Measurements from ENCODE around the gene CAMKV.
"Not testable (repeated sequence)": the region's sequence is repeated elsewhere in the genome, so short reads cannot be mapped to it uniquely, and the experiment has no call there.

Gene CAMKV

GRCh38 chr3:49869525-49870126, at the start of gene CAMKV:
CAMKV (minus strand) TSS chr3:49869906; CDS start chr3:49862388, 7,518 bp downstream.
- H3K9ac ChIP-seq (ENCODE audit: low read depth, low read length) = peak within 1 kb of the TSS; percentile 59; the same call in 1 of the 2 replicates
- no peaks in the 10 kb centered on the region; the same call in 1 of the 2 replicates for H3K4me1 ChIP-seq (ENCODE audit: insufficient read depth, low read length)
- H3K9me3 ChIP-seq (ENCODE audit: control insufficient read depth, insufficient read depth, low read length) = no peaks in the 10 kb centered on the region
- H3K36me3 ChIP-seq (ENCODE audit: insufficient read depth, low read length) = no peaks in the 10 kb centered on the region

DNA sequence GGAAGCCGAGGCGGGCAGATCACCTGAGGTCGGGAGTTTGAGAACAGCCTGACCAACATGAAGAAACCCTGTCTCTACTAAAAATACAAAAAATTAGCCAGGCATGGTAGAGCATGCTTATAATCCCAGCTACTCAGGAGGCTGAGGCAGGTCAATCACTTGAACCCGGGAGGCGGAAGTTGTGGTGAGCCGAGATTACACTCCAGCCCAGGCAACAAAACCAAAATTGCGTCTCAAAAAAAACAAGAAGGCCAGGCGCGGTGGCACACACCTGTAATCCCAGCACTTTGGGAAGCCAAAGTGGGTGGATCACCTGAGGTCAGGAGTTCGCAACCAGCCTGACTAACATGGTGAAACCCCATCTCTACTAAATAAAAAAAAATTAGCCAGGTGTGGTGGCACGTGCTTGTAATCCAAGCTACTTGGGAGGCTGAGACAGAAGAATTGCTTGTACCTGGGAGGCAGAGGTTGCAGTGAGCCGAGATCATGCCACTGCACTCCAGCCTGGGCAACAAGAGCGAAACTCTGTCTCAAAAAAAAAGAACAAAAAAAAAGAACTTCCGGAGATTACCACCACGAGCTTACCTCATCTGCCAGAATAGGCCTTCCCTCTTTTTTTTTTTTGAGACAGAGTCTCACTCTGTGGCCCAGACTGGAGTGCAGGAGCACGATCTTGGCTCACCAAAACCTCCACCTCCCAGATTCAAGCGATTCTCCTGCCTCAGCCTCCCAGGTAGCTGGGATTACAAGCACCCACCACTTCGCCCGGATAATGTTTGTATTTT, 48.3 kb upstream of the CAMKV start:
- not testable (repeated sequence) for H3K4me1 ChIP-seq (ENCODE audit: insufficient read depth, low read length); H3K36me3 ChIP-seq (ENCODE audit: insufficient read depth, low read length); H3K9ac ChIP-seq (ENCODE audit: low read depth, low read length); H3K9me3 ChIP-seq (ENCODE audit: control insufficient read depth, insufficient read depth, low read length)

- no peaks in the 10 kb centered on the region for H3K9me3 ChIP-seq (ENCODE audit: control insufficient read depth, insufficient read depth, low read length)
- H3K9ac ChIP-seq (ENCODE audit: low read depth, low read length) = no peak overlapping the region
- H3K4me1 ChIP-seq (ENCODE audit: insufficient read depth, low read length) = no peaks in the 10 kb centered on the region
- H3K36me3 ChIP-seq (ENCODE audit: insufficient read depth, low read length) = no peaks in the 10 kb centered on the region
These were observed 47.0 kb upstream of the CAMKV start for GRCh38 chr3:49916686-49917085.

DNA sequence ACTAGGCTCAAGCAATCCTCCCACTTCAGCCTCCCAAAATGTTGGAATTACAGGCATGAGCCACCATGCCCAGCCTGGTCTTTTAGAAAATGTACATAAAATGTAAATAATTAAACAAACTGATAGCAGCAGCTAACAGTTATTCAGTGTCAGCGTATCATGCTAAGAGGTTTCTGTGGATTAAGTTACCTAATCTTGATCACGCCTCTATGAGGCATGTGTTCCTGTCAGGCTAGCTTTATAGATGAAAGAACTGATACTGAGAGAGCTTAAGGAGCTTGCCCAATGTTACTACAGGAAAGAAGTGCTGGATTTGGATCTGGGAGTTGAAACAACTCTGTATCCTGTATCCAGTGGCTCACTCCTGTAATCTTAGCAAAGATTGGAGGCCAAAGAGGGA, 45.2 kb upstream of the CAMKV start:
- Histone ChIP-seq H3K9ac (ENCODE audit: low read depth, low read length) (no peak overlapping the region), H3K4me1 (ENCODE audit: insufficient read depth, low read length) (peaks cover 1% of the 10 kb centered on the region; the same call in 1 of the 2 replicates), H3K36me3 (ENCODE audit: insufficient read depth, low read length) (no peaks in the 10 kb centered on the region), H3K9me3 (ENCODE audit: control insufficient read depth, insufficient read depth, low read length) (no peaks in the 10 kb centered on the region)

DNA sequence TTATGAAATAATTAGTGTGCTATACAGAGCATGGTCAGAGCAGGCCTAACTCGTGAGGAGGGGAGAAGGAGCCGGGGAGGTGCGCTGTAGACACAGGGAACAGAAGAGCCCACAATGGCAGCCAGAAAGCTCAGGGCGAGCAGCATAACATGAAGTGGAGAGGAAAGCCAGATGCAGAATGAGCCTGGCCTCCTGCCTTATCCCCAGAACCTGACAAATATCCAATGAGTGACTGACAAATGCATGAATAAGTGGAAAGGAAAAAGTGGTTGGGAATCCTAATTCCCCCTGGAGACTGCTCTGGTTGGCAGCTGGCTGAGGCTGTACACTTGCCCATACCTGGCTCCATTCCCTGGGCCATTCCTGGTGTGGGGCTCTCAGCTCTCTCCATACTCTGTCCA, 43.2 kb upstream of the CAMKV start:
- Histone ChIP-seq H3K9me3 (ENCODE audit: control insufficient read depth, insufficient read depth, low read length) (no peaks in the 10 kb centered on the region), H3K36me3 (ENCODE audit: insufficient read depth, low read length) (no peaks in the 10 kb centered on the region), H3K4me1 (ENCODE audit: insufficient read depth, low read length) (peaks cover 6% of the 10 kb centered on the region; the same call in 1 of the 2 replicates), H3K9ac (ENCODE audit: low read depth, low read length) (no peak overlapping the region)

GRCh38 chr3:49911611-49912010, 41.9 kb upstream of the CAMKV start:
- Histone ChIP-seq H3K9me3 (ENCODE audit: control insufficient read depth, insufficient read depth, low read length) (no peaks in the 10 kb centered on the region), H3K4me1 (ENCODE audit: insufficient read depth, low read length) (peaks cover 6% of the 10 kb centered on the region; the same call in 1 of the 2 replicates), H3K9ac (ENCODE audit: low read depth, low read length) (no peak overlapping the region), H3K36me3 (ENCODE audit: insufficient read depth, low read length) (no peaks in the 10 kb centered on the region)

DNA sequence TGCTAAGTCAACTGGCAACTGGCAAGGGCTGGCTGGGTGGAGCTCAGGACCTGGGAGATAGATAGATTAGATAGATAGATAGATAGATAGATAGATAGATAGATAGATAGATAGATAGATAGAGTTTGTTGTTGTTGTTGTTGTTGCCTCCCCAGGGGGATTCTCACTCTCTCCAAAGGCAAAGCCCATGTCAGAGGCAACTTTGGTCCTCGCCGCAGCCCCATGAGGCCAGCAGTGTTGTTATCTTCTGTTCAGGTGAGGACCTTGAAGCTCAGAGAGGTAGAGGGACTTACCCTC, 41.4 kb upstream of the CAMKV start:
- H3K36me3 ChIP-seq (ENCODE audit: insufficient read depth, low read length) = no peaks in the 10 kb centered on the region
- peak overlapping the region; percentile 31; the same call in 1 of the 2 replicates for H3K9ac ChIP-seq (ENCODE audit: low read depth, low read length)
- H3K9me3 ChIP-seq (ENCODE audit: control insufficient read depth, insufficient read depth, low read length) = no peaks in the 10 kb centered on the region
- peaks cover 7% of the 10 kb centered on the region for H3K4me1 ChIP-seq (ENCODE audit: insufficient read depth, low read length)

- H3K4me1 ChIP-seq (ENCODE audit: insufficient read depth, low read length) = peaks cover 13% of the 10 kb centered on the region
- H3K36me3 ChIP-seq (ENCODE audit: insufficient read depth, low read length) = no peaks in the 10 kb centered on the region
- H3K9me3 ChIP-seq (ENCODE audit: control insufficient read depth, insufficient read depth, low read length) = no peaks in the 10 kb centered on the region
- peak overlapping the region; percentile 31; the same call in 1 of the 2 replicates for H3K9ac ChIP-seq (ENCODE audit: low read depth, low read length)
These were observed 40.9 kb upstream of the CAMKV start for GRCh38 chr3:49910409-49911123.

DNA sequence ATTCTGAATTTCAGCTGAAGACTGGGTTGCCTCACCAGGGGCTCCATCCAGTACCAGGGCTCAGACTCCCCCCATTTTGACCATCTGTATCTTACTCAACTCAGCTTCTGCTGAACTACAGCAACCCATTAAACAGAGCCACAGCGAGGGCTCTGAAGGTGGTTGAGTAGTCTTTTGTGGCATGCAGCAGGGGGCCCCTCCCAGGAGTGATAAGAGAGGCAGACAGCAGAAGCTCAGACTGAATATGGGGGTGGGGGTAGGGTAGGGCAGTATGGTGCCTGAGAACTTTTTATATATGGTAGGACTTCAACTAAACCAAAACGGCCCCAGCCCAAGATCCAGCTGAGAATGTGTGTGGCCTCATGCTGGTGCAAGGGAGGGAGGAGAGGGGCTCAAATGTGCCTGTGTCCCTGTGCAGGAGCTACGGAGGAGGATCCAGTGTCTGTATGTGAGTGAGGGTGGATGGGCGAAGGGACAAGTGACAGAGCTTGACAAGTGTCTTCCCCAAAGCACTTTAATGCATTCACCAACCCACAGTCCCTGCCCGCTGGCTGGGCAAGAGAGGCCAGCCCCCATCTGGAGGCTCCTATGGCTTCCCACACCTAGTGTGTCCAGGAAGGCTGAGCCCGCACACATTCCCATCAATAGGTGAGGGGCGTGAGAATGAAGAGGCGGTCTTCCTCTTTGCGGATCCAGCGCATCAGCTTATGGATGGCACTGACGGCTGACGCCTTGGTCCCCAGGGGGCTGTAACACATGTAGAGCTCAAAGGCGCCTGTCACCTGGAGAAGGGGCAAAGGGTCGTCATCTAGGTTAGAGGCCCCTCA, 38.9 kb upstream of the CAMKV start:
- Histone ChIP-seq H3K36me3 (ENCODE audit: insufficient read depth, low read length) (no peaks in the 10 kb centered on the region), H3K4me1 (ENCODE audit: insufficient read depth, low read length) (peaks cover 16% of the 10 kb centered on the region), H3K9ac (ENCODE audit: low read depth, low read length) (no peak overlapping the region), H3K9me3 (ENCODE audit: control insufficient read depth, insufficient read depth, low read length) (no peaks in the 10 kb centered on the region)

- Histone ChIP-seq H3K9ac (ENCODE audit: low read depth, low read length) (peak overlapping the region; percentile 23; the same call in 1 of the 2 replicates), H3K36me3 (ENCODE audit: insufficient read depth, low read length) (no peaks in the 10 kb centered on the region), H3K4me1 (ENCODE audit: insufficient read depth, low read length) (peaks cover 16% of the 10 kb centered on the region), H3K9me3 (ENCODE audit: control insufficient read depth, insufficient read depth, low read length) (no peaks in the 10 kb centered on the region)
These were observed 36.5 kb upstream of the CAMKV start for GRCh38 chr3:49906073-49906743.

- H3K4me1 ChIP-seq (ENCODE audit: insufficient read depth, low read length) = peaks cover 17% of the 10 kb centered on the region
- H3K36me3 ChIP-seq (ENCODE audit: insufficient read depth, low read length); H3K9ac ChIP-seq (ENCODE audit: low read depth, low read length); H3K9me3 ChIP-seq (ENCODE audit: control insufficient read depth, insufficient read depth, low read length): not testable (repeated sequence)
These were observed 34.7 kb upstream of the CAMKV start for GRCh38 chr3:49904448-49904847.

- Histone ChIP-seq H3K36me3 (ENCODE audit: insufficient read depth, low read length) (no peaks in the 10 kb centered on the region), H3K9me3 (ENCODE audit: control insufficient read depth, insufficient read depth, low read length) (no peaks in the 10 kb centered on the region), H3K9ac (ENCODE audit: low read depth, low read length) (peak within 1 kb of the TSS; percentile 43), H3K4me1 (ENCODE audit: insufficient read depth, low read length) (peaks cover 17% of the 10 kb centered on the region)
These were observed 34.0 kb upstream of the CAMKV start, which contains the start of gene MST1R for GRCh38 chr3:49903451-49904424. MST1R (minus strand) TSS chr3:49903873; CDS start chr3:49903609, 264 bp downstream.

Measured in ES-I3 (cell line).